ENCODE data around the gene TCEA2. TPM values are rescaled to one million over a fixed set of nuclear protein-coding genes. Genes with fewer than 3 reads are reported as not detected.

Gene TCEA2
- total and polyA plus RNA-seq, 2 of the 13 experiments (the other 11 are each of a cell fraction or from before 2014, with no cell fraction given) = 28.1 to 33.7 TPM

DNA sequence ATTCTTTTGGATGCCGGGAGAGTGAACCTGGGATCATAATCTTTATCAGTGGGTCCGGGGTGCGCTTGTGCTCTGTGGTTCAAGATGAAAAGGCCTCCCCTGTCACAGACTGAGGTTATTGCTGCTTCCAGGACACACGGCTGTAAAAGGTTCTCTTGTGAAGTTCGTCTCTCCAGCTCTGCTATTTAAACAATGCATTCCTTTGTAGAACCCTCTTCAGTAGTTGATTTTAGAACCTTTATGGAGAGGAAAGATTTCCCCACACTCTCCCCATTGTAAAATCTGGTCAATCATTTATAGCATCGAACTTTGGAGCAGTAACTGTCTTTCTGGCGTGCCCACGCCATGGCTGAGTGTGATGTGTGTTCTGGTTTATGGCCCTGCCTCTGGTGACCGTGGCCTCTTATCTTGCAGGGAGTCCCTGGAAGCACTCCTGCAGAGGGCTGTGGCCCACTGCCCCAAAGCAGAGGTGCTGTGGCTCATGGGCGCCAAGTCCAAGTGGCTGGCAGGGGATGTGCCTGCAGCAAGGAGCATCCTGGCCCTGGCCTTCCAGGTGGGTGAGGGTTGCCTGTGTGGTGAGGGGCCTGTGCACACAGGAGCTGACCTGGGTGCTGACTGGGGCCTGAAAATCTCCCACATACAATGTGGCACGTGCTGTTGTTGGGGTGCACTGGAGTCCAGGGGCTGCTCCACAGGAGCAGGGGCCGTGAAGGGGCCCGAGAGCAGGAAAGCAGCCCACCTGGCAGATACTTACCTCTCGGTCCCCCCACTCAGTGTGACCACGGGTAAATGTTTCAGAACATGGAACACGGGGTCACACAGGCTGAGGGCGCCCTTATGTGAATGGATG, 38.6 kb upstream of the TCEA2 start (continued):
- TF ChIP-seq, protein P1, sequence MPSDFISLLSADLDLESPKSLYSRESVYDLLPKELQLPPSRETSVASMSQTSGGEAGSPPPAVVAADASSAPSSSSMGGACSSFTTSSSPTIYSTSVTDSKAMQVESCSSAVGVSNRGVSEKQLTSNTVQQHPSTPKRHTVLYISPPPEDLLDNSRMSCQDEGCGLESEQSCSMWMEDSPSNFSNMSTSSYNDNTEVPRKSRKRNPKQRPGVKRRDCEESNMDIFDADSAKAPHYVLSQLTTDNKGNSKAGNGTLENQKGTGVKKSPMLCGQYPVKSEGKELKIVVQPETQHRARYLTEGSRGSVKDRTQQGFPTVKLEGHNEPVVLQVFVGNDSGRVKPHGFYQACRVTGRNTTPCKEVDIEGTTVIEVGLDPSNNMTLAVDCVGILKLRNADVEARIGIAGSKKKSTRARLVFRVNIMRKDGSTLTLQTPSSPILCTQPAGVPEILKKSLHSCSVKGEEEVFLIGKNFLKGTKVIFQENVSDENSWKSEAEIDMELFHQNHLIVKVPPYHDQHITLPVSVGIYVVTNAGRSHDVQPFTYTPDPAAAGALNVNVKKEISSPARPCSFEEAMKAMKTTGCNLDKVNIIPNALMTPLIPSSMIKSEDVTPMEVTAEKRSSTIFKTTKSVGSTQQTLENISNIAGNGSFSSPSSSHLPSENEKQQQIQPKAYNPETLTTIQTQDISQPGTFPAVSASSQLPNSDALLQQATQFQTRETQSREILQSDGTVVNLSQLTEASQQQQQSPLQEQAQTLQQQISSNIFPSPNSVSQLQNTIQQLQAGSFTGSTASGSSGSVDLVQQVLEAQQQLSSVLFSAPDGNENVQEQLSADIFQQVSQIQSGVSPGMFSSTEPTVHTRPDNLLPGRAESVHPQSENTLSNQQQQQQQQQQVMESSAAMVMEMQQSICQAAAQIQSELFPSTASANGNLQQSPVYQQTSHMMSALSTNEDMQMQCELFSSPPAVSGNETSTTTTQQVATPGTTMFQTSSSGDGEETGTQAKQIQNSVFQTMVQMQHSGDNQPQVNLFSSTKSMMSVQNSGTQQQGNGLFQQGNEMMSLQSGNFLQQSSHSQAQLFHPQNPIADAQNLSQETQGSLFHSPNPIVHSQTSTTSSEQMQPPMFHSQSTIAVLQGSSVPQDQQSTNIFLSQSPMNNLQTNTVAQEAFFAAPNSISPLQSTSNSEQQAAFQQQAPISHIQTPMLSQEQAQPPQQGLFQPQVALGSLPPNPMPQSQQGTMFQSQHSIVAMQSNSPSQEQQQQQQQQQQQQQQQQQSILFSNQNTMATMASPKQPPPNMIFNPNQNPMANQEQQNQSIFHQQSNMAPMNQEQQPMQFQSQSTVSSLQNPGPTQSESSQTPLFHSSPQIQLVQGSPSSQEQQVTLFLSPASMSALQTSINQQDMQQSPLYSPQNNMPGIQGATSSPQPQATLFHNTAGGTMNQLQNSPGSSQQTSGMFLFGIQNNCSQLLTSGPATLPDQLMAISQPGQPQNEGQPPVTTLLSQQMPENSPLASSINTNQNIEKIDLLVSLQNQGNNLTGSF (CRISPR knock-in tag; IDR thresholded peaks at IDR 0.05) = peak; percentile 64; the same call in 1 of the 2 replicates
- TF ChIP-seq IRF9 (CRISPR knock-in tag; IDR thresholded peaks at IDR 0.05; ENCODE audit: borderline replicate concordance) (peak; percentile 75; the same call in 1 of the 2 replicates), MTF1 (CRISPR knock-in tag; IDR thresholded peaks at IDR 0.05) (no peak), ZNF260 (CRISPR knock-in tag; IDR thresholded peaks at IDR 0.05; ENCODE audit: borderline replicate concordance, low read depth) (no peak), CHD4 (IDR thresholded peaks at IDR 0.05; ENCODE audit: borderline replicate concordance, low read length) (no peak; the same call in 1 of the 2 replicates), HOXA9 (CRISPR knock-in tag; IDR thresholded peaks at IDR 0.05; ENCODE audit: borderline replicate concordance) (0 out of 2 replicates have a peak, but pooled peaks have one; percentile 28), SSRP1 (CRISPR knock-in tag; IDR thresholded peaks at IDR 0.05) (0 out of 2 replicates have a peak, but pooled peaks have one; percentile 16), ZNF678 (CRISPR knock-in tag; IDR thresholded peaks at IDR 0.05) (no peak), IKZF4 (CRISPR knock-in tag; IDR thresholded peaks at IDR 0.05; ENCODE audit: borderline replicate concordance, low read depth, not compliant biosample characterization) (peak; percentile 77), ZNF124 (CRISPR knock-in tag; IDR thresholded peaks at IDR 0.05) (peak; percentile 46; the same call in 1 of the 2 replicates), MYNN (CRISPR knock-in tag; IDR thresholded peaks at IDR 0.05; ENCODE audit: low read depth) (no peak), FOXM1 (CRISPR knock-in tag; IDR thresholded peaks at IDR 0.05) (no peak; the same call in none of the 2 replicates), ZMAT3 (CRISPR knock-in tag; conservative IDR thresholded peaks at IDR 0.05) (peak; percentile 91), PHF8 (CRISPR knock-in tag; IDR thresholded peaks at IDR 0.05) (peak; percentile 49; the same call in 1 of the 2 replicates), ZFP62 (CRISPR knock-in tag; IDR thresholded peaks at IDR 0.05) (no peak), STAT5B (CRISPR knock-in tag; IDR thresholded peaks at IDR 0.05) (no peak), ZFP82 (CRISPR knock-in tag; IDR thresholded peaks at IDR 0.05; ENCODE audit: borderline replicate concordance) (no peak), SPEN (CRISPR knock-in tag; IDR thresholded peaks at IDR 0.05; ENCODE audit: low read depth) (no peak; the same call in 1 of the 2 replicates), ZMYM3 (CRISPR knock-in tag; IDR thresholded peaks at IDR 0.05) (no peak; the same call in 1 of the 2 replicates), ZSCAN9 (CRISPR knock-in tag; IDR thresholded peaks at IDR 0.05; ENCODE audit: borderline replicate concordance) (no peak), ZMYM2 (CRISPR knock-in tag; IDR thresholded peaks at IDR 0.05) (peak; percentile 86)
- TF ChIP-seq, protein P2, sequence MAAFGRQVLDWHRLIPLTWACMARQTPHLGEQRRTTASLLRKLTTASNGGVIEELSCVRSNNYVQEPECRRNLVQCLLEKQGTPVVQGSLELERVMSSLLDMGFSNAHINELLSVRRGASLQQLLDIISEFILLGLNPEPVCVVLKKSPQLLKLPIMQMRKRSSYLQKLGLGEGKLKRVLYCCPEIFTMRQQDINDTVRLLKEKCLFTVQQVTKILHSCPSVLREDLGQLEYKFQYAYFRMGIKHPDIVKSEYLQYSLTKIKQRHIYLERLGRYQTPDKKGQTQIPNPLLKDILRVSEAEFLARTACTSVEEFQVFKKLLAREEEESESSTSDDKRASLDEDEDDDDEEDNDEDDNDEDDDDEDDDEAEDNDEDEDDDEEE (CRISPR knock-in tag; IDR thresholded peaks at IDR 0.05) = 0 out of 2 replicates have a peak, but pooled peaks have one; percentile 44
